NK-92 (cell line): ENCODE measurements around the gene SH3GL3.

Experiments used
- DNase-seq: peaks from one replicate; lab custom pipeline; 2025; ENCODE audit not compliant: unreplicated experiment; lab: John Stamatoyannopoulos, UW

SH3GL3 gene

GRCh38 chr15:83658430-83659416, 211.6 kb downstream of the SH3GL3 start:
- DNase-seq, result no peak

- no peak for DNase-seq
These were observed 212.3 kb downstream of the SH3GL3 start for GRCh38 chr15:83659417-83659812.

GRCh38 chr15:83665480-83665879, 218.3 kb downstream of the SH3GL3 start:
- no peak for DNase-seq
